A673 (cell line): Measurements from ENCODE around the gene BCL2L2. TPM values are rescaled to one million over a fixed set of nuclear protein-coding genes. Genes with fewer than 3 reads are reported as not detected.

Experiments
- BruUV-seq: library from RNA; stranded (reverse); fragments of 400-500 nt; replicated peaks from 2 replicates; lab custom pipeline; 2021; lab: Mats Ljungman, UMichigan
- CTCF ChIA-PET: fragments of 300-600 bp; sonication (Branson Sonifier 250); formaldehyde crosslinking; loops from one replicate; lab custom pipeline; 2022; ENCODE audit warnings: antibody characterized with exemption; lab: Charles Lee
- POLR2A ChIA-PET: fragments of 300-600 bp; sonication (Branson Sonifier 250); formaldehyde crosslinking; loops from one replicate; lab custom pipeline; 2022; ENCODE audit warnings: antibody characterized with exemption; ENCODE audit not compliant: low non-redundant PET; lab: Charles Lee
- DNase-seq: peaks from one replicate; pipeline ENCODE4 v3.0.0-alpha.2; 2015; ENCODE audit warnings: low spot score
- H3K27ac ChIP-seq: fragments of 200-600 bp; sonication (generic); 2 replicates; pipeline ENCODE4 v1.5.1; 2016; ENCODE audit warnings: mixed run types, low read depth, mild to moderate bottlenecking, mixed read lengths, antibody characterized with exemption, low read length; ENCODE audit not compliant: poor library complexity, severe bottlenecking
- H3K27me3 ChIP-seq: fragments of 200-600 bp; sonication (generic); replicated peaks from 2 replicates; pipeline ENCODE4 v1.6.1; 2017; ENCODE audit warnings: mixed run types, low read depth, mild to moderate bottlenecking, mixed read lengths, antibody characterized with exemption, low read length; ENCODE audit not compliant: insufficient read depth, poor library complexity
- H3K36me3 ChIP-seq: fragments of 200-600 bp; sonication (generic); 2 replicates; pipeline ENCODE4 v1.6.1; 2016; ENCODE audit warnings: mixed run types, mild to moderate bottlenecking, mixed read lengths, antibody characterized with exemption, low read length; ENCODE audit not compliant: insufficient read depth, poor library complexity, severe bottlenecking
- H3K4me1 ChIP-seq: fragments of 200-600 bp; sonication (generic); 2 replicates; pipeline ENCODE4 v1.6.1; 2017; ENCODE audit warnings: mixed run types, mild to moderate bottlenecking, mixed read lengths, antibody characterized with exemption, low read length; ENCODE audit not compliant: insufficient read depth, poor library complexity, severe bottlenecking
- H3K4me3 ChIP-seq: fragments of 200-600 bp; sonication (generic); 2 replicates; pipeline ENCODE4 v1.5.1; 2016; ENCODE audit warnings: low read depth, mixed run types, mild to moderate bottlenecking, mixed read lengths, low read length; ENCODE audit not compliant: poor library complexity, severe bottlenecking
- H3K9me3 ChIP-seq: fragments of 200-600 bp; sonication (generic); 2 replicates; pipeline ENCODE4 v1.6.1; 2016; ENCODE audit warnings: mixed run types, low read depth, mild to moderate bottlenecking, mixed read lengths, antibody characterized with exemption, low read length; ENCODE audit not compliant: poor library complexity, severe bottlenecking
- CTCF ChIP-seq: fragments of 300-800, 200-600 bp; sonication (generic); conservative IDR thresholded peaks from 2 replicates; pipeline ENCODE4 v1.5.1; 2017; ENCODE audit warnings: low read depth, mild to moderate bottlenecking, antibody characterized with exemption, low read length, moderate library complexity, mixed read lengths
- EZH2 ChIP-seq: fragments of 200-600 bp; sonication (generic); IDR thresholded peaks from 2 replicates; pipeline ENCODE4 v1.6.1; 2017; ENCODE audit warnings: borderline replicate concordance, low read depth, mild to moderate bottlenecking, mixed read lengths, antibody characterized with exemption, low read length; ENCODE audit not compliant: poor library complexity, severe bottlenecking
- intact Hi-C: fragments of 100-400 bp; cut with micrococcal nuclease; formaldehyde crosslinking; loops from one replicate; pipeline ENCODE4 v1.10.0; 2022; ENCODE audit not compliant: unreplicated experiment
- total RNA-seq: library from RNA; stranded (reverse); gene quantifications from 2 replicates; pipeline ENCODE4 v1.2.3, GENCODE V29; 2021

BCL2L2 gene
- total RNA-seq, 1 experiment from 2014 or later: 22.8 TPM

GRCh38 chr14:23347406-23348296 lies 41.0 kb downstream of the BCL2L2 start:
- no peak for DNase-seq
- Histone ChIP-seq H3K9me3 (no peaks in the 10 kb centered on the region), H3K36me3 (no peaks in the 10 kb centered on the region), H3K27me3 (no peaks in the 10 kb centered on the region), H3K27ac (no peak overlapping the region), H3K4me1 (peaks cover 5% of the 10 kb centered on the region), H3K4me3 (no peak overlapping the region)
- TF ChIP-seq EZH2 (no peak), CTCF (no peak)
- ChIA-PET CTCF (no interaction called here), POLR2A (no interaction called here)
- BruUV-seq: no TSS peak
- intact Hi-C loops: no loop called here

GRCh38 chr14:23348297-23348655 lies 41.6 kb downstream of the BCL2L2 start:
- no peaks in the 10 kb centered on the region for H3K27me3 ChIP-seq
- H3K36me3 ChIP-seq: no peaks in the 10 kb centered on the region
- no peak for DNase-seq
- ChIA-PET CTCF (no interaction called here), POLR2A (no interaction called here)
- H3K9me3 ChIP-seq: no peaks in the 10 kb centered on the region
- H3K4me3 ChIP-seq: no peak overlapping the region
- no peak overlapping the region for H3K27ac ChIP-seq
- TF ChIP-seq EZH2: no peak
- TF ChIP-seq CTCF: no peak
- peaks cover 5% of the 10 kb centered on the region for H3K4me1 ChIP-seq
- no TSS peak for BruUV-seq
- intact Hi-C loops: no loop called here

- no TSS peak for BruUV-seq
- CTCF ChIA-PET: no interaction called here
- Histone ChIP-seq H3K4me1 (peaks cover 5% of the 10 kb centered on the region), H3K27me3 (no peaks in the 10 kb centered on the region), H3K27ac (no peak overlapping the region), H3K4me3 (no peak overlapping the region), H3K9me3 (no peaks in the 10 kb centered on the region), H3K36me3 (no peaks in the 10 kb centered on the region)
- POLR2A ChIA-PET: no interaction called here
- intact Hi-C loops: no loop called here
- no peak for DNase-seq
- no peak for TF ChIP-seq EZH2
- TF ChIP-seq CTCF: no peak
Measured at GRCh38 chr14:23349156-23349845, 42.7 kb downstream of the BCL2L2 start.
